ENCODE data around the gene C14orf180.
A peak's percentile ranks its signal among the peaks of the same experiment; 100 is the strongest.

C14orf180 gene

GRCh38 chr14:104624939-104625338 lies 45.4 kb downstream of the C14orf180 start:
- ChIA-PET CTCF (no interaction called here), POLR2A (no interaction called here)
- Histone ChIP-seq H3K4me3 (ENCODE audit: low read depth, low read length) (no peak overlapping the region), H3K4me1 (ENCODE audit: control insufficient read depth, insufficient read depth, low read length) (no peaks in the 10 kb centered on the region), H3K36me3 (ENCODE audit: control insufficient read depth in 2 of 2, insufficient read depth in 1 of 2, low read length in 2 of 2) (no peaks in the 10 kb centered on the region), H3K27ac (ENCODE audit: extremely low read depth, low read depth, low read length) (no peak overlapping the region), H3K9me3 (ENCODE audit: control insufficient read depth, insufficient read depth, low read depth, low read length) (no peaks in the 10 kb centered on the region)
- TF ChIP-seq HOXA7 (CRISPR knock-in tag; IDR thresholded peaks at IDR 0.05; ENCODE audit: borderline replicate concordance): no peak
- no peak for TF ChIP-seq ZNF404 (tag by site-specific recombination; IDR thresholded peaks at IDR 0.05)
- TF ChIP-seq ZNF623 (tag by site-specific recombination; IDR thresholded peaks at IDR 0.05): no peak
- TF ChIP-seq ZNF239 (tag by site-specific recombination; IDR thresholded peaks at IDR 0.05): no peak
- TF ChIP-seq CTCF (tag by site-specific recombination; IDR thresholded peaks at IDR 0.05): no peak
- TF ChIP-seq PRDM4 (tag by site-specific recombination; IDR thresholded peaks at IDR 0.05): no peak
- TF ChIP-seq ZSCAN16 (tag by site-specific recombination; IDR thresholded peaks at IDR 0.05): no peak
- no peak for TF ChIP-seq ZNF184 (tag by site-specific recombination; IDR thresholded peaks at IDR 0.05)
- TF ChIP-seq ZNF776 (tag by site-specific recombination; IDR thresholded peaks at IDR 0.05; ENCODE audit: borderline replicate concordance): no peak
- TF ChIP-seq ZNF391 (tag by site-specific recombination; IDR thresholded peaks at IDR 0.05; ENCODE audit: borderline replicate concordance, low read depth): no peak
- TF ChIP-seq ZNF768 (tag by site-specific recombination; IDR thresholded peaks at IDR 0.05): no peak
- no peak for TF ChIP-seq ZNF449 (tag by site-specific recombination; IDR thresholded peaks at IDR 0.05)
- TF ChIP-seq KLF17 (tag by site-specific recombination; IDR thresholded peaks at IDR 0.05): no peak
- no peak for TF ChIP-seq ZFP41 (tag by site-specific recombination; IDR thresholded peaks at IDR 0.05; ENCODE audit: borderline replicate concordance)
- no peak for TF ChIP-seq ZNF350 (tag by site-specific recombination; IDR thresholded peaks at IDR 0.05)
- no peak for TF ChIP-seq ZBTB21 (tag by site-specific recombination; IDR thresholded peaks at IDR 0.05)
- no peak for TF ChIP-seq YY1 (tag by site-specific recombination; IDR thresholded peaks at IDR 0.05)

- ChIA-PET POLR2A (no interaction called here), CTCF (interaction anchor here (0.6 kb wide), 1 partner anchor 555 kb away, joined by 3 read pairs; no protein-coding TSS in a partner anchor)
- TF ChIP-seq BCL6B (tag by site-specific recombination; IDR thresholded peaks at IDR 0.05) (no peak), PRDM10 (tag by site-specific recombination; IDR thresholded peaks at IDR 0.05) (peak; percentile 68)
- no peak overlapping the region for H3K27ac ChIP-seq (ENCODE audit: extremely low read depth, low read depth, low read length)
- no peak overlapping the region for H3K4me3 ChIP-seq (ENCODE audit: low read depth, low read length)
- H3K36me3 ChIP-seq (ENCODE audit: control insufficient read depth in 2 of 2, insufficient read depth in 1 of 2, low read length in 2 of 2): no peaks in the 10 kb centered on the region
- H3K9me3 ChIP-seq (ENCODE audit: control insufficient read depth, insufficient read depth, low read depth, low read length): no peaks in the 10 kb centered on the region
- peaks cover 2% of the 10 kb centered on the region; the same call in 1 of the 2 replicates for H3K4me1 ChIP-seq (ENCODE audit: control insufficient read depth, insufficient read depth, low read length)
These were observed 53.2 kb downstream of the C14orf180 start for GRCh38 chr14:104632781-104633180.
